HG03378 (cell line): Measurements from ENCODE around the gene MRTFA.
A peak's percentile ranks its signal among the peaks of the same experiment; 100 is the strongest.

Experiments used
- ATAC-seq: cut with Tn5 transposase; IDR thresholded peaks from one replicate; pipeline ENCODE4 v1.9.1; 2021; ENCODE audit warnings: mild to moderate bottlenecking, moderate library complexity; ENCODE audit not compliant: unreplicated experiment

The MRTFA gene

GRCh38 chr22:40473703-40474102, 162.8 kb downstream of the MRTFA start:
- ATAC-seq: no peak

- no peak for ATAC-seq
Measured at GRCh38 chr22:40472579-40472978, 163.9 kb downstream of the MRTFA start.

GRCh38 chr22:40472051-40472450, 164.5 kb downstream of the MRTFA start:
- ATAC-seq: no peak

GRCh38 chr22:40469181-40469580, 167.3 kb downstream of the MRTFA start:
- ATAC-seq: no peak

GRCh38 chr22:40468616-40469015, 167.9 kb downstream of the MRTFA start:
- no peak for ATAC-seq

GRCh38 chr22:40466976-40467375, 169.5 kb downstream of the MRTFA start:
- no peak for ATAC-seq

GRCh38 chr22:40463683-40464082, 172.8 kb downstream of the MRTFA start:
- no peak for ATAC-seq

- no peak for ATAC-seq
Measured at GRCh38 chr22:40463017-40463631, 173.4 kb downstream of the MRTFA start.

GRCh38 chr22:40462195-40462984, 174.1 kb downstream of the MRTFA start:
- no peak for ATAC-seq

GRCh38 chr22:40453671-40454070, 182.8 kb downstream of the MRTFA start:
- no peak for ATAC-seq

GRCh38 chr22:40452730-40453487, 183.6 kb downstream of the MRTFA start:
- no peak for ATAC-seq

- ATAC-seq: no peak
Measured at GRCh38 chr22:40451210-40451609, 185.3 kb downstream of the MRTFA start.

GRCh38 chr22:40450616-40451015, 185.9 kb downstream of the MRTFA start:
- no peak for ATAC-seq

GRCh38 chr22:40449676-40450035, 186.9 kb downstream of the MRTFA start:
- ATAC-seq: no peak

GRCh38 chr22:40446203-40446602, 190.3 kb downstream of the MRTFA start:
- no peak for ATAC-seq

GRCh38 chr22:40444178-40444831, 192.2 kb downstream of the MRTFA start:
- ATAC-seq: no peak

- no peak for ATAC-seq
Measured at GRCh38 chr22:40443732-40444131, 192.8 kb downstream of the MRTFA start.

GRCh38 chr22:40441761-40442390, 194.6 kb downstream of the MRTFA start:
- no peak for ATAC-seq

GRCh38 chr22:40436505-40437431, 199.8 kb downstream of the MRTFA start:
- ATAC-seq: peak; percentile 56

- ATAC-seq: no peak
Measured at GRCh38 chr22:40434745-40435144, 201.8 kb downstream of the MRTFA start.
